HUDEP-2 (cell line): ENCODE measurements around the gene FTO.

Experiments
- DNase-seq, 76 experiments: peaks; one replicate each; lab custom pipeline; 2025; ENCODE audit not compliant: unreplicated experiment in 76 of 76; lab: John Stamatoyannopoulos, UW

Gene FTO

GRCh38 chr16:54136276-54136625 lies 432.3 kb downstream of the FTO start:
- DNase-seq = no peak

GRCh38 chr16:54140057-54140787 lies 436.3 kb downstream of the FTO start:
- DNase-seq = peak in 11 of 76 experiments; percentile 1 to 30 (median 9)

GRCh38 chr16:54140788-54141136 lies 436.8 kb downstream of the FTO start:
- no peak for DNase-seq

- DNase-seq = no peak
Measured at GRCh38 chr16:54142787-54143186, 438.8 kb downstream of the FTO start.

GRCh38 chr16:54143410-54143809 lies 439.5 kb downstream of the FTO start:
- DNase-seq = no peak

- no peak for DNase-seq
Measured at GRCh38 chr16:54143934-54144571, 440.1 kb downstream of the FTO start.

GRCh38 chr16:54144572-54144947 lies 440.6 kb downstream of the FTO start:
- DNase-seq = no peak

- no peak for DNase-seq
Measured at GRCh38 chr16:54145881-54146280, 441.9 kb downstream of the FTO start.

- DNase-seq = no peak
Measured at GRCh38 chr16:54148974-54149373, 445.0 kb downstream of the FTO start.

GRCh38 chr16:54150861-54151260 lies 446.9 kb downstream of the FTO start:
- no peak for DNase-seq

- no peak for DNase-seq
Measured at GRCh38 chr16:54152362-54153239, 448.6 kb downstream of the FTO start.

GRCh38 chr16:54153240-54153934 lies 449.4 kb downstream of the FTO start:
- DNase-seq = no peak

- no peak for DNase-seq
Measured at GRCh38 chr16:54156349-54156748, 452.4 kb downstream of the FTO start.

GRCh38 chr16:54158986-54159385 lies 455.0 kb downstream of the FTO start:
- DNase-seq = no peak

GRCh38 chr16:54159490-54160080 lies 455.6 kb downstream of the FTO start:
- DNase-seq = no peak

- DNase-seq = no peak
Measured at GRCh38 chr16:54160252-54160860, 456.4 kb downstream of the FTO start.

GRCh38 chr16:54160939-54161897 lies 457.3 kb downstream of the FTO start:
- no peak for DNase-seq

GRCh38 chr16:54163197-54163843 lies 459.4 kb downstream of the FTO start:
- DNase-seq = no peak

GRCh38 chr16:54164789-54165173 lies 460.8 kb downstream of the FTO start:
- DNase-seq = no peak
